ENCODE data around the gene ZSCAN5C. TPM values are rescaled to one million over a fixed set of nuclear protein-coding genes. Genes with fewer than 3 reads are reported as not detected.

The ZSCAN5C gene
- total and polyA plus RNA-seq, 2 of the 8 experiments (the other 6 are each of a cell fraction or from before 2014, with no cell fraction given): not detected

GRCh38 chr19:56174086-56174485 is 28.0 kb upstream of the ZSCAN5C start:
- Histone ChIP-seq H3K9me3 (ENCODE audit: insufficient read depth in 2 of 2, low read depth in 1 of 2, low read length in 1 of 2) (no peaks in the 10 kb centered on the region), H2AFZ (ENCODE audit: low read length) (no peak overlapping the region), H2BK20ac (ENCODE audit: low read length) (no peak overlapping the region), H2AK5ac (ENCODE audit: low read depth, low read length) (no peak overlapping the region), H4K20me1 (replicated peaks in 1 of 2; ENCODE audit: control insufficient read depth in 1 of 2, insufficient read depth in 2 of 2, low read length in 2 of 2) (no peaks in the 10 kb centered on the region), H3K27ac (ENCODE audit: low read depth, low read length) (no peak overlapping the region), H3K56ac (replicated peaks; ENCODE audit: insufficient read length, low read depth, low read length) (no peak overlapping the region), H3K79me1 (ENCODE audit: low read depth, low read length) (no peaks in the 10 kb centered on the region), H3K23me2 (ENCODE audit: low read depth, low read length) (no peaks in the 10 kb centered on the region), H3K79me2 (ENCODE audit: control insufficient read depth in 1 of 2, insufficient read depth in 2 of 2, low read length in 2 of 2) (no peaks in the 10 kb centered on the region), H3K18ac (ENCODE audit: extremely low read depth, low read length) (no peak overlapping the region), H2BK120ac (replicated peaks; ENCODE audit: low read depth, low read length) (no peak overlapping the region), H2BK5ac (ENCODE audit: low read depth, low read length) (no peak overlapping the region), H3K23ac (ENCODE audit: insufficient read length) (no peak overlapping the region), H2BK15ac (ENCODE audit: low read length) (no peak overlapping the region), H4K91ac (replicated peaks; ENCODE audit: insufficient read length, low read length) (no peak overlapping the region), H3K4ac (replicated peaks; ENCODE audit: insufficient read length, low read depth, low read length) (no peak overlapping the region), H3K27me3 (replicated peaks in 1 of 4; ENCODE audit: control insufficient read depth in 3 of 4, extremely low read depth in 1 of 4, insufficient read depth in 3 of 4, low read length in 3 of 4) (no peaks in the 10 kb centered on the region), H3K9ac (replicated peaks in 1 of 4; ENCODE audit: extremely low read depth in 1 of 4, low read depth in 3 of 4, low read length in 3 of 4) (no peak overlapping the region), H3K4me2 (ENCODE audit: insufficient read depth in 1 of 2, low read depth in 2 of 2, low read length in 2 of 2) (no peak overlapping the region), H4K8ac (ENCODE audit: extremely low read depth, insufficient read depth, low read length) (no peak overlapping the region), H2BK12ac (ENCODE audit: low read depth, low read length) (no peak overlapping the region), H3K14ac (ENCODE audit: insufficient read length) (no peak overlapping the region), H3K36me3 (ENCODE audit: control insufficient read depth in 2 of 4, insufficient read depth in 4 of 4, low read length in 3 of 4) (no peaks in the 10 kb centered on the region), H3K4me1 (replicated peaks in 1 of 4; ENCODE audit: control insufficient read depth in 3 of 4, insufficient read depth in 4 of 4, low read length in 3 of 4) (peaks cover 0 to 3% (median 0%) of the 10 kb centered on the region in 4 experiments; a peak in 1 of 7 replicates), H3K4me3 (ENCODE audit: extremely low read depth in 1 of 4, insufficient read depth in 2 of 4, low read depth in 3 of 4, low read length in 4 of 4) (no peak overlapping the region), H4K5ac (ENCODE audit: insufficient read length, low read depth, low read length) (no peak overlapping the region)
- FAIRE-seq (no peak), DNase-seq (ENCODE audit: low read depth in 1 of 2, low spot score in 2 of 2) (no peak)
- WGBS, 2 experiments (ENCODE audit: extremely low coverage in 1 of 2, insufficient coverage in 1 of 2, insufficient read length in 1 of 2, insufficient replicate concordance in 2 of 2, low coverage in 1 of 2, low lambda C conversion rate in 2 of 2, missing lambda C conversion rate in 1 of 2): 73% methylated on average over 8 of the region's 9 CpGs; no CpG with 5 or more reads in 1 of the 2 experiments
- ChIA-PET CTCF (ENCODE audit: partially characterized antibody) (interaction anchor here (0.8 to 13.8 kb wide), 14 partner anchors 11 to 542 kb away, joined by 3 to 137 read pairs (median 5); no protein-coding TSS in a partner anchor), POLR2A (ENCODE audit: partially characterized antibody) (interaction anchor here (1.1 kb wide), 1 partner anchor 93 kb away, joined by 4 read pairs; no protein-coding TSS in a partner anchor)
- TF ChIP-seq GABPA (IDR thresholded peaks at IDR 0.05; ENCODE audit: borderline replicate concordance, insufficient read depth, low read length) (no peak), RAD21 (IDR thresholded peaks at IDR 0.05 in 1 of 2, conservative IDR thresholded peaks at IDR 0.05 in 1 of 2; ENCODE audit: low read depth in 2 of 2, low read length in 2 of 2) (no peak)

Measured in H1 (cell line).